IPS-18a (cell line): ENCODE data around the gene SLC16A9.
A peak's percentile ranks its signal among the peaks of the same experiment; 100 is the strongest.
"Not testable (repeated sequence)": the region's sequence is repeated elsewhere in the genome, so short reads cannot be mapped to it uniquely, and the experiment has no call there.

Source experiments
- H3K27ac ChIP-seq: one replicate; pipeline ENCODE4 v1.5.1; 2013; ENCODE audit warnings: low read length
- H3K27me3 ChIP-seq: one replicate; pipeline ENCODE4 v1.6.1; 2013; ENCODE audit warnings: mild to moderate bottlenecking, low read length; ENCODE audit not compliant: control insufficient read depth, insufficient read depth
- H3K36me3 ChIP-seq: one replicate; pipeline ENCODE4 v1.6.1; 2013; ENCODE audit warnings: low read depth, low read length; ENCODE audit not compliant: control insufficient read depth
- H3K4me1 ChIP-seq: one replicate; pipeline ENCODE4 v1.6.1; 2013; ENCODE audit warnings: low read depth, low read length; ENCODE audit not compliant: control insufficient read depth
- H3K4me3 ChIP-seq: one replicate; pipeline ENCODE4 v1.5.1; 2013; ENCODE audit warnings: low read length
- H3K9ac ChIP-seq: one replicate; pipeline ENCODE4 v1.6.1; 2013; ENCODE audit warnings: mild to moderate bottlenecking, low read length, moderate library complexity
- H3K9me3 ChIP-seq: one replicate; pipeline ENCODE4 v1.6.1; 2013; ENCODE audit warnings: low read depth, low read length; ENCODE audit not compliant: control insufficient read depth

The SLC16A9 gene, protein sequence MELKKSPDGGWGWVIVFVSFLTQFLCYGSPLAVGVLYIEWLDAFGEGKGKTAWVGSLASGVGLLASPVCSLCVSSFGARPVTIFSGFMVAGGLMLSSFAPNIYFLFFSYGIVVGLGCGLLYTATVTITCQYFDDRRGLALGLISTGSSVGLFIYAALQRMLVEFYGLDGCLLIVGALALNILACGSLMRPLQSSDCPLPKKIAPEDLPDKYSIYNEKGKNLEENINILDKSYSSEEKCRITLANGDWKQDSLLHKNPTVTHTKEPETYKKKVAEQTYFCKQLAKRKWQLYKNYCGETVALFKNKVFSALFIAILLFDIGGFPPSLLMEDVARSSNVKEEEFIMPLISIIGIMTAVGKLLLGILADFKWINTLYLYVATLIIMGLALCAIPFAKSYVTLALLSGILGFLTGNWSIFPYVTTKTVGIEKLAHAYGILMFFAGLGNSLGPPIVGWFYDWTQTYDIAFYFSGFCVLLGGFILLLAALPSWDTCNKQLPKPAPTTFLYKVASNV

DNA sequence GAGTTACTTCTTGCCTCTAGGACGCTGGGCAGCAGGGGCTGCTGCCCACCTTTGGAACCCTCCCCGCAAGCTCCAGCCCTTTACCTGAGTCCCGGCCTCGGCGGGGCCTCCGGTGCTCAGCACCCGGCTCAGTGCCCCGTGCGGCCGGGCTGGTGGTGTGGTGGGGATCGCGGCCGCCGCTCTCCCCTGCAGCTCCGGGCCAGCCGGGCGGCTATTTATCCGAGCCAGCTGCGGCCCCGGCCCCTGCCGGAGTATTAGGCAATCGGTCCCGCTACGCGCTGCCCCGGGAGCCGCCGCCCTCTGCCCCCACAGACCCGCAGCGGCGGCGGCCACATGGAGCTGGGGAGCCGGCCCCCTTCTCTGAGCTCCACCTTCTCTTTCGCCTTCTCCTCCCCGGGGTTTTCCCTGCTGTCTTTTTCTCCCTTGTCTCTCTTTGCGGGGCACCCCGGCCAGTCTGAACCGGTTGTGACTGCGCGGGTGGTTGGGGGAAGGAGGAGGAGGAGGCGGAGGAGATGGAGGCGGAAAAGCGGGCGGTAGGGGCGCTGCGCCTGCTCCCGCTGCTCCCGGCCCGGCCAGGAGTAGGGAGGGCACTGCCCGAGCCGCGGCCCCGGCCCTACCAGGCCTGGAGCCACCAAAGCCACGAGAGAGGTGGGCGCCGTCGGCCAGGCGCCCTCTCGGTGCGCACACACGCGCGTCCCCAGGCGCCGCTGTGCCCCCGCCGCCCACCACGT lies at the start of gene SLC16A9:
SLC16A9 (minus strand) TSS at position 456 of the 731 bp plus-strand sequence. CDS start 25,559 bp downstream, outside the sequence.
- peak within 1 kb of the TSS; percentile 53 for H3K27ac ChIP-seq
- peak within 1 kb of the TSS; percentile 93 for H3K9ac ChIP-seq
- H3K4me3 ChIP-seq = peak within 1 kb of the TSS; percentile 86
- H3K27me3 ChIP-seq = peaks cover 26% of the 10 kb centered on the region
- H3K36me3 ChIP-seq = no peaks in the 10 kb centered on the region
- H3K9me3 ChIP-seq = no peaks in the 10 kb centered on the region
- H3K4me1 ChIP-seq = peaks cover 22% of the 10 kb centered on the region

DNA sequence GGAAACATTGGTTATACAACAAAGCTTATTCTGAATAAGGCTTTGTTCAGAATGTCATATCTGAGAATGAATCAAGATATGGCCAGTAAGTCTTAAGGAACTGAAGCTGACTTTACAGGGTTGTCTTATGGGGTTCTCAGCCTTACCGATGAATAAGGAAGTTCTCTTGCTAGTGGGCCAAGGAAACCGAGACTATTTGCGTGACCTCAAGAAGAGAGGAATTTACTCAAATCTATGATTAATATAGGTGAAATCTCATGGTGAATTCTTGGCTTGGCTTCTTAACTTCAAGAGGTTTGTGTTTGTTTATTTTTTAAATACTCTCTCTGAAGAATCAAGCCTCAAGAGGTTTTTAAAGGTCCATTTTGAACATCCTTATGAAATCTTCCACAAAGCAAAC lies 48.3 kb upstream of the SLC16A9 start:
- H3K4me3 ChIP-seq = no peak overlapping the region
- no peaks in the 10 kb centered on the region for H3K36me3 ChIP-seq
- no peak overlapping the region for H3K27ac ChIP-seq

DNA sequence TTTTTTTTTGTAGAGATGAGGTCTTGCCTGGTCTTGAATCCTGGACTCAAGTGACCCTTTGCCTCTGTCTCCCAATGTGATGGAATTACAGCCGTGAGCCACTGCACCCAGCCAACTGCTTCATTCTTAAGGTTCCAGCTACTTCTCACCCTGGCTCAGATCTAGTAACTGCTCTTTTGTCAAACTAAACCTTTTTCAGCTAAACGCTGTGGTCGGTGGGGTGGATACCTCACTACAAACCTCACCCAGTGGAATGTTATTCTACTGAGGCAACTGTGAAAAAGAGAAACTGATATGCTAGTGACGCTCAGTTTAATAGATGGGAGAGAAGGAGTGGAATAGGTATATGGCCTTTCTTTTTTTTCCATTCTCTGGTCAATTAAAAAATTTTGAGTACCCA lies 45.3 kb upstream of the SLC16A9 start:
- H3K27ac ChIP-seq = no peak overlapping the region
- H3K27me3 ChIP-seq = no peaks in the 10 kb centered on the region
- H3K4me3 ChIP-seq = no peak overlapping the region
- no peaks in the 10 kb centered on the region for H3K4me1 ChIP-seq
- no peaks in the 10 kb centered on the region for H3K36me3 ChIP-seq
- H3K9ac ChIP-seq = no peak overlapping the region
- H3K9me3 ChIP-seq = no peaks in the 10 kb centered on the region

More for the DNA sequence above, 48.3 kb upstream of the SLC16A9 start:
- Histone ChIP-seq H3K9ac (no peak overlapping the region), H3K27me3 (no peaks in the 10 kb centered on the region), H3K4me1 (peaks cover 6% of the 10 kb centered on the region), H3K9me3 (no peaks in the 10 kb centered on the region)

DNA sequence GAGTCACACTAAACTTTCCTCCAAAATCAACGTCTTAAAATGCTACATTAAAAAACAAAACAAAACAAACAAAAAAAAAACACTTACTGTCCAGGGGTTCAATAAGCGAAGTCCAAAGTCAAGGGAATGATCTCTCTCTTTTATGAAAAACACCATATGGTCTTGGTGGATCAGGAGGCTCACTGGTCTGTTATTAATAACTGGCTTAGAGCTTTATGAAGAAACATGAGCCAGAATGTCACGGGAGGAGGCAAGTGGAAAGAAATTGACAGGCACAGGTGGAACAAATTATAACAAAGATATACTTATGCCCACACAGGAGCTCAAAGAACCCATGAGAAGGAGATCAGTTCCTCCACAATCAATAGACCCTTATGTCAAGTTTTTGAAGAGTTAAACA lies 43.6 kb upstream of the SLC16A9 start, which contains the start of gene MRLN:
MRLN (minus strand) TSS at position 189 of the 400 bp plus-strand sequence.
- H3K27ac ChIP-seq = no peak within 1 kb of the TSS

DNA sequence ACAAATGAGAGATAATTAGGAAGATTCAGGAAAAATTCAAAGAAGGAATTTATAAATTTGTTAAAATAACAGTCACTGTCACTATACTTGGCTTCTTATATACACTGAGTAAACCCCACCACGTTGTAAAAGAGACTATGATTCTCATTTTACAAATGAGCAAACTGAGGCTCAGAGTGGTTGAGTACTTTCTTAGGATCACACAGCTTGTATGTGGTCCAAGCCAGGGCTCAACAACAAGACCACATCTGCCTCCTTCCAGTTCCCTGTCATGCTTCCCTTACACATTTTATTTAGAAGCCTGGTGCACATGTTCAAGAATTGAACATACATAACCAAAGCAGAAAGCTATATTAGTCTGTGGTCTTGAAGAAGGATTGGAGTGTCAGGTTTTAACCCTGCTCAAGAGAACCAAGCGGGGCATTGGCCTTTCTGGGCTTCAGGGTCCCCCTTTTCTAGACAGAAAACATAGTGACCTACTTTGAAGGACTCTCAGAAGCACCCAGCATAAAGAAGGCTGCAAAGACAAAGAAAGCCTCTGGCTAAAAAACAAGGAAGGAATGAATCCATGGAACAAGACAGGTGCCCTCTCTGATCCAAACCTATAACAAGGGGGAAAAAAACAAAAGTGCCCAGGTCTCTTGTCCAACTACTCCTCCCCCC lies 42.8 kb upstream of the SLC16A9 start:
- no peak overlapping the region for H3K27ac ChIP-seq
- no peaks in the 10 kb centered on the region for H3K36me3 ChIP-seq
- H3K27me3 ChIP-seq = no peaks in the 10 kb centered on the region
- H3K4me3 ChIP-seq = no peak overlapping the region
- H3K9ac ChIP-seq = no peak overlapping the region
- no peaks in the 10 kb centered on the region for H3K9me3 ChIP-seq
- H3K4me1 ChIP-seq = no peaks in the 10 kb centered on the region

More for the DNA sequence above, 43.6 kb upstream of the SLC16A9 start, which contains the start of gene MRLN:
- no peak within 1 kb of the TSS for H3K4me3 ChIP-seq
- no peaks in the 10 kb centered on the region for H3K36me3 ChIP-seq
- H3K27me3 ChIP-seq = no peaks in the 10 kb centered on the region
- no peaks in the 10 kb centered on the region for H3K9me3 ChIP-seq
- no peaks in the 10 kb centered on the region for H3K4me1 ChIP-seq
- no peak within 1 kb of the TSS for H3K9ac ChIP-seq

DNA sequence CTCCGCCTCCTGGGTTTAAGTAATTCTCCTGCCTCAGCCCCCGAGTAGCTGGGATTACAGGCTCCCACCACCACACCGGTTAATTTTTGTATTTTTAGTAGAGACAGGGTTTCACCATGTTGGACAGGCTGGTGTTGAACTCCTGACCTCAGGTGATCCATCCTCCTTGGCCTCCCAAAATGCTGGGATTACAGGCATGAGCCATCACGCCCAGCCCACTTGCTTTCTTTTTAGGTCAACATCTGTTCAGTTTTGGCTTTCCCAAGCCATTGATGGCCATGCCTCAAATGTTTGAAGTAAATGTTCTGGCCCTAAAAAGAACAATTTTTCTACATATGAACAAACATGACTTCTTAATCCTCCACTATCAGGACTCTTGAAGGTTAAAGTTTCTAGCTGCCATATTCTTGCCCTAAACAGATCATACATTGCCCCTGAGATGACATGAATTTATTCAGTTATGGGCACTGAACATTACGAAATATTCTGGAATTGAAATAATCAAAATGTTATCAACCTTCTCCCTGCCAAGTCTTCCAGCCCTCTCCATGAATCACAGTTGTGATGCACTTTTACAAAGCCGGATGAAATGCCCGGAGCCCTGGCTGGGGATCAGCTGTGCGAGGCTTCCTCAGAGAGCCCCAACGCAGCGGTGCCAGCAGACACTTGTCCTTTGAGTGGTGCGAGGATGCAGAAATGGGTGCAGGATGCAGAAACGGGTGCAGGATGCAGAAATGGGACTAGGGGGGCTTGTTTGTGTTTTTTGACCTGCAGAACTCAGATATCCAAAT lies 40.7 kb upstream of the SLC16A9 start:
- Histone ChIP-seq H3K27ac (no peak overlapping the region), H3K4me1 (no peaks in the 10 kb centered on the region), H3K9ac (no peak overlapping the region), H3K27me3 (no peaks in the 10 kb centered on the region), H3K9me3 (no peaks in the 10 kb centered on the region), H3K36me3 (no peaks in the 10 kb centered on the region), H3K4me3 (no peak overlapping the region)

DNA sequence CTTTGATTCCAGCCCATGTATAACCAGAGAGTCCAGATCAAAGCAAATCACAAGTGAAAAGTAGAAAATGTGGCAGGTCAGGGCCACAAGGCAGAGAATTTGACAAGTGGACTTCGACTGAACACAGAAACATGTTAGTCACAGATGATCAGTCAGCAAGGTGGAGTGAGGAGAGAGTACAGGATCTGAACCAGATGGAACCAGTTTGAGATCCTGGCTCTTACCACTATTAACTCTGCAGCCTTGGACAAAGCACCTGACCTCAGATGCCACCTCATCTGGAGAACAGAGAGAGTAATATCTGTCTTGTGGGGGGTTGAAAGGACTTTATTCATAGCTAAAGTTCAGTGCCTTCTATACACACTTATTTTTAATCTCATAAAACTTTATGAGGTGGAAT lies 39.2 kb upstream of the SLC16A9 start:
- no peak overlapping the region for H3K4me3 ChIP-seq
- H3K27me3 ChIP-seq = no peaks in the 10 kb centered on the region
- H3K36me3 ChIP-seq = no peaks in the 10 kb centered on the region
- no peaks in the 10 kb centered on the region for H3K4me1 ChIP-seq
- H3K27ac ChIP-seq = no peak overlapping the region
- no peaks in the 10 kb centered on the region for H3K9me3 ChIP-seq
- no peak overlapping the region for H3K9ac ChIP-seq

DNA sequence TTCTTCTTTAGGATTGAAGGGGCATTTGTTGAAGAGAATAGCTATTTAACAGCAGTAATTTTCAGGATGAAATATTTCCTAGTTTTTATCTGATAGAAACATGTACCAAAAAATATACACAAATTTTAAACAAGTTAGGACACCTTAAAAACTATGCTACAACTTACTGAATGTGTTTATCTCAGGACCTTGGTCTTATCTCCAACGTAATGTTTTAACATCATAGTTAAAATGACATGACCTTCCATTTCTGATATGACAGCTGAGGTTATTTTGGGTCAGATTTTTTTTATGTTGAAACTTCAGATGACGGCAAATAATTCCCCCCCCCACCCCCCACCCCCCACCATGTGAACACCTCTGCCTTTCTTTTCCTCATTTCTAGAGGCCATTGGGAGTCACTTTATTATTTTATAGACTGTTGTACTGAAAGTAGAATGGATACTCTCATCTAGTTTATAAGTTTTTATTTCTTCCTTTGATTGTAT lies 35.6 kb upstream of the SLC16A9 start:
- Histone ChIP-seq H3K36me3 (no peaks in the 10 kb centered on the region), H3K9me3 (no peaks in the 10 kb centered on the region), H3K4me3 (no peak overlapping the region), H3K9ac (no peak overlapping the region), H3K27ac (no peak overlapping the region), H3K4me1 (no peaks in the 10 kb centered on the region), H3K27me3 (no peaks in the 10 kb centered on the region)

DNA sequence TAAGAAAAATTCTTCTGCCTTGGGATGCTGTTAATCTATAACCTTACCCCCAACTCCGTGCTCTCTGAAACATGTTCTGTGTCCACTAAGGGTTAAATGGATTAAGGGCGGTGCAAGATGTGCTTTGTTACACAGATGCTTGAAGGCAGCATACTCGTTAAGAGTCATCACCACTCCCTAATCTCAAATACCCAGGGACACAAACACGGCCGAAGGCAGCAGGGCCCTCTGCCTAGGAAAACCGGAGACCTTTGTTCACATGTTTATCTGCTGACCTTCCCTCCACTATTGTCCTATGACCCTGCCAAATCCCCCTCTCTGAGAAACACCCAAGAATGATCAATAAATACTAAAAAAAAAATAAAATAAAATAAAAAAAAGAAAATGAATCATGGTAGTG lies 35.1 kb upstream of the SLC16A9 start:
- H3K9me3 ChIP-seq, H3K4me3 ChIP-seq, H3K27ac ChIP-seq, H3K36me3 ChIP-seq, H3K9ac ChIP-seq, H3K4me1 ChIP-seq, H3K27me3 ChIP-seq: not testable (repeated sequence)

DNA sequence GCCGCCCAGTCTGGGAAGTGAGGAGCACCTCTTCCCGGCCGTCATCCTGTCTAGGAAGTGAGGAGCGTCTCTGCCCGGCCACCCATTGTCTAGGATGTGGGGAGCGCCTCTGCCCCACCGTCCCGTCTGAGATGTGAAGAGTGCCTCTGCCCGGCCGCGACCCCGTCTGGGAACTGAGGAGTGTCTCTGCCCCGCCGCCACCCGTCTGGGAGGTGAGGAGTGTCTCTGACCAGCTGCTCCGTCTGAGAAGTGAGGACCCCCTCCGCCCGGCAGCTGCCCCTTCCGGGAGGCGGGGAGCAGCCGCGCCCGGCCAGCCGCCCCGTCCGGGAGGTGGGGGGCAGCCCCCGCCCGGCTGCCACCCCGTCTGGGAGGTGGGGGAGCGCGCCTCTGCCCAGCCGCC lies 34.5 kb upstream of the SLC16A9 start:
- H3K4me3 ChIP-seq, H3K4me1 ChIP-seq, H3K9me3 ChIP-seq, H3K9ac ChIP-seq, H3K27ac ChIP-seq, H3K36me3 ChIP-seq, H3K27me3 ChIP-seq: not testable (repeated sequence)

DNA sequence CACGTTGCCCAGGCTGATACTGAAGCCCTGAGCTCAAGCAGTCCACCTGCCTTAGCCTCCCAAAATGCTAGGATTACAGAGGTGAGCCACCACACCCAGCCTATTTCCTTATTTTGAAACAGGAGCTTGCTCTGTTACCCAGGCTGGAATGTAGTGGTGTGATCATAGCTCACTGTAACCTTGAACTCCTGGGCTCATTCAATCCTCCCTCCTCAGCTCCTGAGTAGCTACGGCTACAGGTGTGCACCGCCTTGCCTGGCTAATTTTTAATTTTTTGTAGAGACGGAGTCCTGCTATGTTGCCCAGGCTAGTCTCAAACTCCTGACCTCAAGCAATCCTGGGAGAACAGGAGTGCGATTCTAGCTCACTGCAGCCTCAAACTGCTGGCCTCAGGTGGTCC lies 31.9 kb upstream of the SLC16A9 start:
- Histone ChIP-seq H3K9me3 (no peaks in the 10 kb centered on the region), H3K27ac (no peak overlapping the region), H3K27me3 (no peaks in the 10 kb centered on the region), H3K36me3 (no peaks in the 10 kb centered on the region), H3K4me1 (no peaks in the 10 kb centered on the region), H3K9ac (no peak overlapping the region), H3K4me3 (no peak overlapping the region)
